ENCODE measurements around the gene URM1. TPM values are rescaled to one million over a fixed set of nuclear protein-coding genes. Genes with fewer than 3 reads are reported as not detected.

URM1 gene
- 10 to 100 TPM; 63.8 to 75.5 (median 70.2) TPM for total RNA-seq (2021; fragmentation: NEBNext Ultra II Directional; extraction: Animal tissue kit (Norgen Biotek cat#: 25700))
- long read RNA-seq, transcript URM1-203 (5 exons, 2,650 nt) = major isoform, 42 of 45 reads
- long read RNA-seq, partial matches to known transcripts = 0 of 45 reads
- long read RNA-seq, other reads (novel, unspliced or antisense) = 2 of 45 reads

- peak; percentile 97 for DNase-seq
- peak; percentile 29; the same call in 1 of the 2 replicates for TF ChIP-seq CTCF (IDR thresholded peaks at IDR 0.05)
- Mint-ChIP-seq H3K27ac (peak within 1 kb of the TSS; percentile 97), H3K9me3 (no peaks in the 10 kb centered on the region), H3K27me3 (ENCODE audit: insufficient read depth) (no peaks in the 10 kb centered on the region), H3K4me1 (ENCODE audit: low read depth) (peaks cover 36% of the 10 kb centered on the region), H3K4me3 (peak within 1 kb of the TSS; percentile 93), H3K36me3 (ENCODE audit: low read depth) (peaks cover 12% of the 10 kb centered on the region)
Measured at GRCh38 chr9:128370752-128371629, at the start of gene URM1. Gene URM1, plus strand, starts transcription at chr9:128371374. Its CDS starts 7 bp downstream, at chr9:128371381.

- H3K36me3 Mint-ChIP-seq (ENCODE audit: low read depth) = peaks cover 9% of the 10 kb centered on the region; the same call in 1 of the 2 replicates
- peaks cover 2% of the 10 kb centered on the region for H3K27me3 Mint-ChIP-seq (ENCODE audit: insufficient read depth)
- peak overlapping the region; percentile 98 for H3K27ac Mint-ChIP-seq
- no peaks in the 10 kb centered on the region for H3K9me3 Mint-ChIP-seq
- peaks cover 5% of the 10 kb centered on the region; the same call in 1 of the 2 replicates for H3K4me1 Mint-ChIP-seq (ENCODE audit: low read depth)
- TF ChIP-seq CTCF (IDR thresholded peaks at IDR 0.05) = no peak
- no peak for DNase-seq
- H3K4me3 Mint-ChIP-seq = peak overlapping the region; percentile 95
Measured at GRCh38 chr9:128321879-128322403, 49.2 kb upstream of the URM1 start.

- Mint-ChIP-seq H3K9me3 (no peaks in the 10 kb centered on the region), H3K27me3 (ENCODE audit: insufficient read depth) (peaks cover 2% of the 10 kb centered on the region), H3K4me1 (ENCODE audit: low read depth) (peaks cover 5% of the 10 kb centered on the region; the same call in 1 of the 2 replicates), H3K4me3 (peak within 1 kb of the TSS; percentile 95), H3K27ac (peak within 1 kb of the TSS; percentile 98), H3K36me3 (ENCODE audit: low read depth) (peaks cover 9% of the 10 kb centered on the region; the same call in 1 of the 2 replicates)
- no peak for TF ChIP-seq CTCF (IDR thresholded peaks at IDR 0.05)
- DNase-seq = peak; percentile 93
Measured at GRCh38 chr9:128322404-128323211, 48.6 kb upstream of the URM1 start, which contains the start of the genes COQ4 and TRUB2. Gene COQ4, plus strand, starts transcription at chr9:128322839. Its CDS starts 20 bp downstream, at chr9:128322859. Gene TRUB2, minus strand, starts transcription at chr9:128322447. Its CDS starts 39 bp downstream, at chr9:128322408.

GRCh38 chr9:128323212-128323730 lies 47.9 kb upstream of the URM1 start:
- Mint-ChIP-seq H3K27me3 (ENCODE audit: insufficient read depth) (peaks cover 2% of the 10 kb centered on the region), H3K4me1 (ENCODE audit: low read depth) (peaks cover 5% of the 10 kb centered on the region; the same call in 1 of the 2 replicates), H3K4me3 (peak overlapping the region; percentile 95), H3K27ac (peak overlapping the region; percentile 98), H3K36me3 (ENCODE audit: low read depth) (peaks cover 9% of the 10 kb centered on the region; the same call in 1 of the 2 replicates), H3K9me3 (no peaks in the 10 kb centered on the region)
- peak; percentile 23 for DNase-seq
- TF ChIP-seq CTCF (IDR thresholded peaks at IDR 0.05) = no peak

Measured in HFFc6 (cell line).